Measurements from ENCODE around the gene KCNK13. TPM values are rescaled to one million over a fixed set of nuclear protein-coding genes. Genes with fewer than 3 reads are reported as not detected.

The KCNK13 gene
- total and polyA plus RNA-seq, 4 donors = 0.99 to 2.7 (median 1.9) TPM

- Histone ChIP-seq H3K27me3 (ENCODE audit: control insufficient read depth, insufficient read depth, low read length) (no peaks in the 10 kb centered on the region), H3K36me3 (ENCODE audit: control insufficient read depth, insufficient read depth, low read length) (no peaks in the 10 kb centered on the region), H3K9me3 (ENCODE audit: control insufficient read depth, insufficient read depth, low read length) (no peaks in the 10 kb centered on the region), H3K4me1 (ENCODE audit: control insufficient read depth, insufficient read depth, low read length) (no peaks in the 10 kb centered on the region), H3K27ac (ENCODE audit: low read depth, low read length) (no peak overlapping the region), H3K4me3 (ENCODE audit: low read depth, low read length) (no peak overlapping the region)
- WGBS (ENCODE audit: insufficient coverage) = no CpG with 5 or more reads among the region's 5 CpGs
- DNase-seq (ENCODE audit: low read depth in 4 of 6, low spot score in 6 of 6) = no peak
Observed at GRCh38 chr14:90140956-90141316, 79.1 kb downstream of the KCNK13 start.

- H3K27me3 ChIP-seq (ENCODE audit: control insufficient read depth, insufficient read depth, low read length) = no peaks in the 10 kb centered on the region
- no peak overlapping the region for H3K27ac ChIP-seq (ENCODE audit: low read depth, low read length)
- no peaks in the 10 kb centered on the region for H3K36me3 ChIP-seq (ENCODE audit: control insufficient read depth, insufficient read depth, low read length)
- 90% methylated on average over 1 of the region's 2 CpGs for WGBS (ENCODE audit: insufficient coverage)
- no peak overlapping the region for H3K4me3 ChIP-seq (ENCODE audit: low read depth, low read length)
- no peaks in the 10 kb centered on the region for H3K4me1 ChIP-seq (ENCODE audit: control insufficient read depth, insufficient read depth, low read length)
- H3K9me3 ChIP-seq (ENCODE audit: control insufficient read depth, insufficient read depth, low read length) = no peaks in the 10 kb centered on the region
- no peak for DNase-seq (ENCODE audit: low read depth in 4 of 6, low spot score in 6 of 6)
Observed at GRCh38 chr14:90153429-90153828, 91.6 kb downstream of the KCNK13 start.

GRCh38 chr14:90154110-90154509, 92.3 kb downstream of the KCNK13 start:
- DNase-seq (ENCODE audit: low read depth in 4 of 6, low spot score in 6 of 6) = no peak
- H3K36me3 ChIP-seq (ENCODE audit: control insufficient read depth, insufficient read depth, low read length) = no peaks in the 10 kb centered on the region

GRCh38 chr14:90159146-90159545, 97.4 kb downstream of the KCNK13 start:
- Histone ChIP-seq H3K36me3 (ENCODE audit: control insufficient read depth, insufficient read depth, low read length) (no peaks in the 10 kb centered on the region), H3K27me3 (ENCODE audit: control insufficient read depth, insufficient read depth, low read length) (no peaks in the 10 kb centered on the region), H3K27ac (ENCODE audit: low read depth, low read length) (no peak overlapping the region), H3K9me3 (ENCODE audit: control insufficient read depth, insufficient read depth, low read length) (no peaks in the 10 kb centered on the region), H3K4me1 (ENCODE audit: control insufficient read depth, insufficient read depth, low read length) (no peaks in the 10 kb centered on the region), H3K4me3 (ENCODE audit: low read depth, low read length) (no peak overlapping the region)
- 71% methylated on average over 2 of the region's 3 CpGs for WGBS (ENCODE audit: insufficient coverage)
- no peak for DNase-seq (ENCODE audit: low read depth in 4 of 6, low spot score in 6 of 6)

More at GRCh38 chr14:90154110-90154509, 92.3 kb downstream of the KCNK13 start:
- Histone ChIP-seq H3K27me3 (ENCODE audit: control insufficient read depth, insufficient read depth, low read length) (no peaks in the 10 kb centered on the region), H3K27ac (ENCODE audit: low read depth, low read length) (no peak overlapping the region), H3K4me3 (ENCODE audit: low read depth, low read length) (no peak overlapping the region), H3K9me3 (ENCODE audit: control insufficient read depth, insufficient read depth, low read length) (no peaks in the 10 kb centered on the region), H3K4me1 (ENCODE audit: control insufficient read depth, insufficient read depth, low read length) (no peaks in the 10 kb centered on the region)

- Histone ChIP-seq H3K36me3 (ENCODE audit: control insufficient read depth, insufficient read depth, low read length) (no peaks in the 10 kb centered on the region), H3K27ac (ENCODE audit: low read depth, low read length) (no peak overlapping the region), H3K4me1 (ENCODE audit: control insufficient read depth, insufficient read depth, low read length) (no peaks in the 10 kb centered on the region), H3K4me3 (ENCODE audit: low read depth, low read length) (no peak overlapping the region), H3K9me3 (ENCODE audit: control insufficient read depth, insufficient read depth, low read length) (no peaks in the 10 kb centered on the region), H3K27me3 (ENCODE audit: control insufficient read depth, insufficient read depth, low read length) (no peaks in the 10 kb centered on the region)
- no CpG with 5 or more reads among the region's 4 CpGs for WGBS (ENCODE audit: insufficient coverage)
- DNase-seq (ENCODE audit: low read depth in 4 of 6, low spot score in 6 of 6) = no peak
Observed at GRCh38 chr14:90159688-90160087, 97.9 kb downstream of the KCNK13 start.

GRCh38 chr14:90161129-90161528, 99.3 kb downstream of the KCNK13 start:
- no peak overlapping the region for H3K27ac ChIP-seq (ENCODE audit: low read depth, low read length)

GRCh38 chr14:90168425-90169105, 106.8 kb downstream of the KCNK13 start:
- no peak for DNase-seq (ENCODE audit: low read depth in 4 of 6, low spot score in 6 of 6)
- Histone ChIP-seq H3K9me3 (ENCODE audit: control insufficient read depth, insufficient read depth, low read length) (no peaks in the 10 kb centered on the region), H3K27ac (ENCODE audit: low read depth, low read length) (no peak overlapping the region), H3K4me3 (ENCODE audit: low read depth, low read length) (no peak overlapping the region), H3K27me3 (ENCODE audit: control insufficient read depth, insufficient read depth, low read length) (no peaks in the 10 kb centered on the region), H3K4me1 (ENCODE audit: control insufficient read depth, insufficient read depth, low read length) (no peaks in the 10 kb centered on the region), H3K36me3 (ENCODE audit: control insufficient read depth, insufficient read depth, low read length) (no peaks in the 10 kb centered on the region)
- no CpG with 5 or more reads among the region's 4 CpGs for WGBS (ENCODE audit: insufficient coverage)

More at GRCh38 chr14:90161129-90161528, 99.3 kb downstream of the KCNK13 start:
- Histone ChIP-seq H3K27me3 (ENCODE audit: control insufficient read depth, insufficient read depth, low read length) (no peaks in the 10 kb centered on the region), H3K4me3 (ENCODE audit: low read depth, low read length) (no peak overlapping the region), H3K4me1 (ENCODE audit: control insufficient read depth, insufficient read depth, low read length) (no peaks in the 10 kb centered on the region), H3K36me3 (ENCODE audit: control insufficient read depth, insufficient read depth, low read length) (no peaks in the 10 kb centered on the region), H3K9me3 (ENCODE audit: control insufficient read depth, insufficient read depth, low read length) (no peaks in the 10 kb centered on the region)
- no peak for DNase-seq (ENCODE audit: low read depth in 4 of 6, low spot score in 6 of 6)
- WGBS (ENCODE audit: insufficient coverage) = no CpG with 5 or more reads among the region's 3 CpGs

GRCh38 chr14:90175631-90176030, 113.8 kb downstream of the KCNK13 start:
- no peak for DNase-seq (ENCODE audit: low read depth in 4 of 6, low spot score in 6 of 6)
- H3K27ac ChIP-seq (ENCODE audit: low read depth, low read length) = no peak overlapping the region
- no peak overlapping the region for H3K4me3 ChIP-seq (ENCODE audit: low read depth, low read length)
- WGBS (ENCODE audit: insufficient coverage) = 95% methylated on average over 3 of the region's 3 CpGs
- H3K9me3 ChIP-seq (ENCODE audit: control insufficient read depth, insufficient read depth, low read length) = no peaks in the 10 kb centered on the region
- no peaks in the 10 kb centered on the region for H3K4me1 ChIP-seq (ENCODE audit: control insufficient read depth, insufficient read depth, low read length)
- no peaks in the 10 kb centered on the region for H3K27me3 ChIP-seq (ENCODE audit: control insufficient read depth, insufficient read depth, low read length)
- H3K36me3 ChIP-seq (ENCODE audit: control insufficient read depth, insufficient read depth, low read length) = no peaks in the 10 kb centered on the region

GRCh38 chr14:90177539-90178189, 115.9 kb downstream of the KCNK13 start:
- Histone ChIP-seq H3K27ac (ENCODE audit: low read depth, low read length) (no peak overlapping the region), H3K4me1 (ENCODE audit: control insufficient read depth, insufficient read depth, low read length) (no peaks in the 10 kb centered on the region), H3K27me3 (ENCODE audit: control insufficient read depth, insufficient read depth, low read length) (no peaks in the 10 kb centered on the region), H3K9me3 (ENCODE audit: control insufficient read depth, insufficient read depth, low read length) (no peaks in the 10 kb centered on the region), H3K36me3 (ENCODE audit: control insufficient read depth, insufficient read depth, low read length) (no peaks in the 10 kb centered on the region), H3K4me3 (ENCODE audit: low read depth, low read length) (no peak overlapping the region)
- DNase-seq (ENCODE audit: low read depth in 4 of 6, low spot score in 6 of 6) = no peak
- WGBS (ENCODE audit: insufficient coverage) = no CpG with 5 or more reads among the region's 3 CpGs

- Histone ChIP-seq H3K27ac (ENCODE audit: low read depth, low read length) (no peak overlapping the region), H3K4me1 (ENCODE audit: control insufficient read depth, insufficient read depth, low read length) (no peaks in the 10 kb centered on the region)
Observed at GRCh38 chr14:90179357-90179756, 117.6 kb downstream of the KCNK13 start.

More at GRCh38 chr14:90179357-90179756, 117.6 kb downstream of the KCNK13 start:
- Histone ChIP-seq H3K36me3 (ENCODE audit: control insufficient read depth, insufficient read depth, low read length) (no peaks in the 10 kb centered on the region), H3K9me3 (ENCODE audit: control insufficient read depth, insufficient read depth, low read length) (no peaks in the 10 kb centered on the region), H3K4me3 (ENCODE audit: low read depth, low read length) (no peak overlapping the region), H3K27me3 (ENCODE audit: control insufficient read depth, insufficient read depth, low read length) (no peaks in the 10 kb centered on the region)
- 100% methylated on average over 3 of the region's 7 CpGs for WGBS (ENCODE audit: insufficient coverage)
- peak in 1 of 6 donors; percentile 15 for DNase-seq (ENCODE audit: low read depth in 4 of 6, low spot score in 6 of 6)
